HG02642 (cell line): ENCODE measurements around the gene ADGRA3.
"Not testable (repeated sequence)": the region's sequence is repeated elsewhere in the genome, so short reads cannot be mapped to it uniquely, and the experiment has no call there.

Source experiments
- ATAC-seq: cut with Tn5 transposase; IDR thresholded peaks from one replicate; pipeline ENCODE4 v1.9.1; 2021; ENCODE audit warnings: mild to moderate bottlenecking; ENCODE audit not compliant: unreplicated experiment, poor library complexity

Gene ADGRA3

DNA sequence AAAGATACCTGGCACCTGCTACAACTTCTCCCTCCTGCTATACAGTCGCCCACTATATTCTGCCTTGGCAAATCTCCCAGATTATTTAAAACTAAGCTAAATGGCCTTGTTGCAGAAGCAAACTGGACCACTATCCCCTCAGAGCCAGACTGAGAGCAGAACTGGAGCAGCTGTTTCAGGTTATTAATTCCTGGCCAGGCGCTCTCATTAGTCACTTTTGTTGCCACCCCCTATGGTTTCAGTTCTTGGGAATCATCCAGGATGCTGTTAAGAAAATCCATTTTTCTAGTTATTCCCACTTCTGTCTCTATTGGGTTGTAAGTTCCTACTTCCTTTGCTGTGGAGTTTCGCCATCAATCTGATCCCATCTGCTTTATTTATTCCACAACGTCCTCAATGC lies 30.1 kb downstream of the ADGRA3 start:
- ATAC-seq: no peak

DNA sequence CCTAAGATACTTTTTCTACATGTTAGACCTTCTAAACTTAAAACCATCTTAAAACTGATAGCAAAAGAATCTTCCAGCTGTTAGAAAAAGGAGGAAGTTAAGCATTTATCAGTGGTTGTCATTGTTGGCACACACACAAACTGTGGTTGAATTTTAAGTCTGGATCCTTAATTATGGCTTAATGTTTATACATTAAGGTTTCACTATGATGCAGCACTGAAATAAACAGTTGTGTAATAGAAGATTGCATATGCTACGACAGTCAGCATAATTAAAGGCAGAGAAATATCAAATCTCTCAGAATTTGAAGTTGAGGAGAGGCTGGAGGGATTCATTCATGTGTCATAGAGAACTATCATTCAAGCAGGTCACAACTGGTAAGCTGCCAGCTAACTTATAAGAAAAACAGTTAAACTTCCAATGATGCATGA lies 32.3 kb downstream of the ADGRA3 start:
- ATAC-seq: no peak

DNA sequence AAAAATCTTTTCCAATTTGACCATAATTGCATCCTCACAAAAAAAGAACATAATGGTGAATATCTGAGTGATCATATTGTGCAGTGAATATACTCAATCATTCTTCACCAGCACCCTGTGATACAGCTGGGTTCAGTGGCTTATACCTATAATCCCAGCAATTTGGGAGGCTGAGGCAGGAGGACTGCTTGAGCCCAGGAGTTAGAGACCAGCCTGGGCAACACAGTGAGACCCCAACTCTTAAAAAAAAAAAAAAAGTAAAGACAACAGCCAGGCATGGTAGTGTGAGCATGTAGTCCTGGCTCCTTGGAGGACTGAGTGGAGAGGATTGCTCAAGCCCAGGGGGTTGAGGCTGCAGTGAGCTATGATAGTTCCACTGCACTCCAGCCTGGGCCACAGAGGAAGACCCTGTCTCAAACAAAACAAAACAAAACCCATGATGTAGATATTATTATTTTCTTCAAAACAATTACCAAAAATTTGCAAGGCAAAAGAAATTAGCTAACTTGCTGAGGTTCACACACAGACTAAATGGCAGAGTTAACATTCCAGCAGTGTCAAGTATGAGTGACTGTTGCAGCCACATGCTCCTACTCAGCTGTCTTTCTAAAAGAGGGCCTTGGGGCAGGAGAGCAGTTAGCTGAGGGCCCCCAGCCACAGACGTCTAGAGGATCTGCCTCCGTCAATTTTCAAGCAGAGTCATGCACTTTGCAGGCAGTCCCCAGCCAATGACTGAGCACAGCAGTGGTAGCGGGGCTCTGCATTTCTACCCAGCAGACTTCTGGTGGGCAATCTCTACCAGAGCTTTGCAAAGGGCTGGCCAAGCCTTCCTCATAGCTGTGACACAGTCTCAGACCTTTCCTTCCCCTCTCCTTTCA lies 33.4 kb downstream of the ADGRA3 start:
- ATAC-seq: no peak

DNA sequence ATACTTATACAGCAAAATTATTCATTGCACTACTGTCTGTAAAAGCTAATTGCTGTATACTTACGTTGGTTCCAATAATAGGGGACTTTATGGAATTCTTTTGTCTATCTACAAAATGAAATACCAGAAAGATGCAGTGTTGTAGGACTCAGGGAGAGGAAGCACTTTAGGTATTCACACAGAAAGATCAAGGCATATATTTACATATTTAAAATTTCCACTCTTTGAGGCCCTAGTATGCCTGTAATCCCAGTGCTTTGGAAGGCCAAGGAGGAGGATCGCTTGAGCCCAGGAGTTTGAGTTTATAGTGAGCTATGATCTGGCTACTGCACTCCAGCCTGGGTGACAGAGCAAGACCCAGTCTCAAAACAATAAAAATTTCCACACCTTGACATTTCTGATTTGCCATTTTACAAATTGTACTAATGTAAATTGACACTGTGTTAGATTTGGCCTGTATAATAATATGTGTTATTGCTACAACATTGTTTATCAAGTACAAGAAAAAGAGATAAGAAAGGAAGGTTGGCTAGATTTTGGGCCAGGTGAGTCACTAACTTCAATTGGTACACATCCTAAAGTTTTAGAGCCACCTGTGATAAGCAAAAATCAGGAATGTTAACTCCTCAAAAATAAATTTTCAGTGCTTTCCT lies 35.1 kb downstream of the ADGRA3 start:
- ATAC-seq: no peak

DNA sequence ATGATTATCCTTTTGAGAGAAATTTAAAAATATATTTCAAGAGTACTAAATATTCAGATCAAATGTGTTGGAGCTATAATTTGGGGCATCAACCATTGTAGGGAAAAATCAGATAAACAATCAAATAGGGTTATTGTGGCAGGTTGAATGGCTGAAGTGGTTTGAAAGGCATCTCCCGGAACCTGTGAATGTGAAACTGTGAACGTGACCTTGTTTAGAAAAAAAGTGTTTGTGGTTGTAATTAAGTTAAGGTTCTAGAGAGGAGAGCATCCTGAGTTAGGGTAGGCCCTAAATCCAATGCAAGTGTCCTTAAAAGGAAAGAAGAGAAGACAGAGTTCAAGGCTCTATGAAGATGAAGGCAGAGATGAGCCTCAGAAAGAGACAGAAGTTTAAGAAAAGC lies 37.4 kb downstream of the ADGRA3 start:
- ATAC-seq: no peak

DNA sequence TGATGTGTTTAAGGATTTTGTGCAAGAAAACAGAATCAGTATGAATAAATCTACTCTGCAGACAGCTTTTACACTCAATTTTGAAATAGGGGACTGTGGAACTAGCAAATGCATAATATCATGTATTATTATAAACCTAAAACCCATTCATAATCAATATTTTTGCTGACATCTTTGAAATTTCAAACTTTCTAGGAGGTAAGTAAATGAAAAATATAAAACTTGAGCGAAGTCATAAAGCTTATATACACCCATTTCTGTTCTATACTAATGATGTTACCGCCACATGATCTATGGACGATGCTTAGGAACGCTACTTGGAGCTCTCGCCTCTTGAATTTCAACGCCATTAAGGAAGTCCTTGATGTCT lies 38.1 kb downstream of the ADGRA3 start:
- ATAC-seq: no peak

DNA sequence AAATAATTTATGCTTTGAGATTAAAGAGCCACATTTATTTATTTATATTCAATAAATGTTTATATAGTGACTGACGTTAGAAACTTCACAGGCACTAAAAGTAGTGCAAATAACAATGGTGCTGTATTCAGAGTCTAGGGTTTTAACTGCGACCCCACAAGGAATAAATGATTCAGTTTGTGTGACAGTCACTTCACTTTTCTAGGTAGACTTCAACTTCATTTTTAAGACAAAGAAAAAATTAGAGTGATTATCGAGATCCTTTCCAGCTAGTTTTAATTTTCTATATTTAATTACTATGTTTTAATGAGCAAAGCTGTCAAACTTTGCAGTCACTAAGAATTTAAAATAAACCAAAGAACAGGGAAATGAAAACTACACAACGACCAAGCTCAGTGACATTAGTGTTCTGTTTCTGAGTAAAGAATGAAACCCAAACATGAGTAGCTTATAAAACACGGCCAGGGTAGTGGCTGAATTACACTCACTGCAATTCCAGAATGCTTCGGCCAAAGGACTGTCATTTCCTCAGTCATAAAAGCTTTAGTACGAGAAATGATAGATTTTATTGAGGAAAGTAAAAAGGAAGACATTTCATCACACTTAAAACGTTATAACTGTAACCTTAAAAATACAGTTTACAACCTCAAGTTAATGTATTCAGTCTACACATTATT lies 38.6 kb downstream of the ADGRA3 start:
- ATAC-seq: no peak

DNA sequence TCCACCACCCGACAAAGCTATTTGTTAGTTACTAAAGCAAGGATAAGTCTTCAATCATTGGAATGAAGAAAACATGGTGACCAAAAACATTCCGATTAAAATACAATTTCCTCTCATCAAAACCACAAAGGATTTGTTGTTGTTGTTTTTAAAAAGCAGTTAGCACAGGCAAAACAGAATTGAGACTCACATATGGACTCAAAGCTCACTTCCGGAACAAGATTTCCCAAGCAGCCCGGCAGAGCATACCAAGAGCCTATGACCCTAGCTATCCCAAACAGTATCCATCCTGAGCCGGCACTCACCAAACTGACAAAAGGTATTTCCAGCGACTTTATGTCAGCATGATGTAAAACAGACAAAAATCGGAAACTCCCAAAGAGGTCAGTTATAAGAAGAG lies 39.9 kb downstream of the ADGRA3 start:
- no peak for ATAC-seq

DNA sequence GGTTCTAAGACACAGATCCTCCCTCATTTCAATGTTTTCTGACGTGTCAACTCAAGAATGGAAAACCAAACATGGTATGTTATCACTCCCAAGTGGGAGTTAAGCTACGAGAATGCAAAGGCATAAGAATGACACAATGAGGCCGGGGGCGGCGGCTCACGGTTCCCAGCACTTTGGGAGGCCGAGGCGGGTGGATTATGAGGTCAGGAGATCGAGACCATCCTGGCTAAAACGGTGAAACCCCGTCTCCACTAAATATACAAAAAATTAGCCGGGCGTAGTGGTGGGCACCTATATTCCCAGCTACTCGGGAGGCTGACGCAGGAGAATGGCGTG lies 40.6 kb downstream of the ADGRA3 start:
- ATAC-seq: not testable (repeated sequence)

DNA sequence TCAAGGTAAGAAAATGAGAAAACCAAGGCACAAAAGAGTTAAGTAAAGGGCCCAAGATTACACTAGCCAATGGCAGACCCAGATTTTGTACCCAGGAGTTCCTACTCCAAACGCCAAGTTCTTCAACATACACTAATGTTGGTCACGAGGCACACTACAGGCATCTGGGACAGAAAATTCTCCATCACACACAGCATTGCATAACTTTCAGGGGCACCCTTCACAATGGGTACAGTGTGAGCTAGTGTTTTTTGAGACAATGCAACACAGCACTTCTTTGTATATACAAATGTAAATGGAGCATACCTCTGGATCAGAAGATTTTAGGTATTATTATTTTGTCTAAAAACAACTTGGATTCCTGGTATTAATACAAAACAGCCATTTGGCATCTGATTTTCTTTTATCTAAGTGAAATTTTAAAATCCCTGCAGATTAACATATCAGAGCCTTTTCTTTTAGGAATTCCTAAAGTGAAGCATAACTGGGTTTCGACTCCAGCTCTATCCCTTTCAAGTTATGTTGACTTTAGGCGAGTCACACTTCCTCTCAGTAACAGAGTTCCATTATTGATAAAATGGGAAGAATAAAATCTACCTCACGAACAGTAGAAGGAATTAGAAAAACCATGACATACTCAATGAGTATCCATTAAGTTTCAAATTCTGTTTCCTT lies 41.1 kb downstream of the ADGRA3 start:
- ATAC-seq: no peak

DNA sequence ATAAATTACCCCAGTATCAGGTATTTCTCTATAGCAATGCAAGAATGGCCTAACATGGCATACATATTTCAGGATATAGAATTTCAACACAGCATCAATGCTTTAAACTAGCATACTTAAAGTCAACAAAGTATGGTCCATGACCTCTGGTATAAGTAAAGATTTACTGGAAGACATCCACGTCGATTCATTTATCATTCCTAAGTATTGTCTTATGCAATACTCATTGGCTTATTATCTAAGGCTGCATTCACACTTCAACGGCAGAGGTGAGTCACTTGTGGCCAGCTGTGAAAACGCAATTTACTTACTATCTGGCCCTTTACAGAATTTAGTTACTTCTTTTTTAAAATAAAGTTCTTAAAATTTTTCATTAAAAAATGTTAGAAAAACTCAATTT lies 42.6 kb downstream of the ADGRA3 start:
- ATAC-seq: no peak

DNA sequence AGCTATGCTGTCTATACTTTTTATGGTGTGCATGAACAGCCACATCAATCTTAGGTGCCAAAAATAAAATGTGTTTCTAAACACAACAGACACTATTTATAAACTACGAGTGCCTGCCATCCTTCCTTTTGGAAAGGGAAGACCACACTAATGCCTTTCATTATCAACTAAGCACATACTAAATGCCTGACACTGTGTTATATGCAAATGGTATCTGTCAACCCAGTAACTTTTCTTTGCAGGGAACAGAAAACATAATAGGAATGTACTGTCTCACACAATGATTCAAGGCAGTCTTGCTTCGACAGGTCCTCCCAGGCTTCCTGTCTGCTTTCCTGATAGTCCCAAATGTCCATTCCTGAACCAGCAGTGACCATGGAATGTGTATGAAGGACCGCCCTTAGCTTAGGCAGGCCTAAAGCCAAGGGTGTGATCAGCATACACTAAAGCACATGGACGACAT lies 43.8 kb downstream of the ADGRA3 start:
- no peak for ATAC-seq

DNA sequence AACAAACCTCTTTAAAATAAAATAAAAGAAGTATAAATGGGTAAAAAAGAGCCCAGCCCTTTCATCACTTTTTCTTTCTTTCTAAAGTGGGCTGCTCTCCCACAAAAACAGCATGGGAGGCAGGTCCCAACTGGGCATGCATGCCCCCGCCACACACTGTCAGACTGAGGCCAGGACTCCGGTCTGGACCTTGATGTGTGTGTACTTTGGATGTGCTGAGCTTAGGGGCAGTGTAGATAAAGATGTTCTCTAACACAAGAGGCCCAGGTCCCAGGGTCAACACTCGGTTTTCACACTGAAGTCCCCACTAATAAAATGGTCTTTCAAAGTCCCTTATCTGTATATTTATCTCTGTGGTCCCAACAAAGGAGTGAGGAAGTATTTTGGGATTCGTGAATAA lies 44.4 kb downstream of the ADGRA3 start:
- no peak for ATAC-seq

DNA sequence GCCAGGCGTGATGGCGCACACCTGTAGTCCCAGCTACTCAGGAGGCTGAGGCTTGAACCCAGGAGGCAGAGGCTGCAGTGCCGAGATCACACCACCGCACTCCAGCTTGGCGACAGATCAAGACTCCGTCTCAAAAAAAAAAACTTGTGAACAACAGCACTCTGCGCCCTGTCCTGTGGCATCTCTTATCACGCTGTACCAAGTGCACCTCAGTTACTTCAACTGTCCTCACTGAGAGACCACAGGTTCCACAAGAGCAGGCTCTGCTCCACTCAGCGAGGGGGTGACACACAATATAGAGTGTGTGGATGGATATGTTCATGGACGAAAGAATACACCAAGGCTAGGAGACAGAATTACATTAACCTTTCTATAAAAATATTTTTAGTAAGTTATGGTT lies 49.3 kb downstream of the ADGRA3 start:
- no peak for ATAC-seq

DNA sequence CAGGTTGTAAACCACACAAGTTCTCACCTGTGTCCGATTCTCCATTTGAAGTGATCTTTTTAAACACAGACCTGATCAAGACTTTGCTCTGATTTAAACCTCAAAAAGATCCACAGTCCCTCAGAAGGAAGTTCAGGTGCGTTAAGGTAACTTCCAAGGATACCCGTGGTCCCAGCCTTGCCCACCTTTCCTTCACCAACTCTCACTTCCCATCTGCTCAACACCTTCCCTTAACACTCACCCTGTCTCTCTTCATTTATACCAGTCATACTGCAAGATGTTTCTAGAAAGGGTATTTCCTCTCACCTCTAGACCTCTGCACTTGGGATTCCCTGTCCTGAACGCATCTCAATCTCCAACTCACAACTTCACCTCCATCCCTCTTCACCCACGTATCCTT lies 49.9 kb downstream of the ADGRA3 start:
- ATAC-seq: no peak

DNA sequence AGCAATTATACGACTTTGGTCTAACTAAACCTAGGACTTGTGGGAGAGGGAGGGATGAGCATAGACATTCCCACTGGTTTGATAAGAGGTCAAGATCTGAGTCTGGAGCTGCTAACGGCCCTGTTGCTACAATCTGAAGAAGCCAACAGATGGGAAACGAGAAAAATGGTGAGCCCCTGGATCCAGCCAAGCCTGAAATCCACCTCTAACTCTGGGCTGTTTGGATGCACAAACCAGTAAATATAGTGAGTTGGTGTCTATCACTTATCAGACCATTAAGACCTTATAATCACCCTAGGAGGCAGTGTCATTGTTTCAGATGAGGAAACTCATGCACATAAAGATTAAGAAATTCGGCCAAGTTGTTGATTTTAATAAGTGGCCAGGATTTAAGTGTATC lies 50.5 kb downstream of the ADGRA3 start:
- no peak for ATAC-seq

DNA sequence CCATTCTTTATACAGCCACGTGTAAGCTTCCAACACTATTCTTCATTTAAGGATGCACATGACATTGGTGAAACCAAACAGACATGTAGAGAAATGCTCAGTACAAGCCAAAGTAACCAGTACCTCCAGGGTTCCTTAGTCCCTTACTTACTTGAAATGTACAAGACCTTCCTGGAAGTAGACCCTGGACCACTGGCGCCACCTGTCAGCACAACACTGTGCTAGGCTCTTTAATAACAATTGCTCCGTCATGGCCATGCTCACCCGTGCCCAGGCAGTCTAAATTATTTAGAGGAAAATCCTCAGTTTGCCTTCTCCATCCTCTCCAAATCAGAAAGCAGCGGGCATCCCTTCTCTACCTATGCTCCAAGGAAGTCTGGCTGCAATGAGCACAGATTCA lies 52.7 kb downstream of the ADGRA3 start:
- ATAC-seq: no peak

DNA sequence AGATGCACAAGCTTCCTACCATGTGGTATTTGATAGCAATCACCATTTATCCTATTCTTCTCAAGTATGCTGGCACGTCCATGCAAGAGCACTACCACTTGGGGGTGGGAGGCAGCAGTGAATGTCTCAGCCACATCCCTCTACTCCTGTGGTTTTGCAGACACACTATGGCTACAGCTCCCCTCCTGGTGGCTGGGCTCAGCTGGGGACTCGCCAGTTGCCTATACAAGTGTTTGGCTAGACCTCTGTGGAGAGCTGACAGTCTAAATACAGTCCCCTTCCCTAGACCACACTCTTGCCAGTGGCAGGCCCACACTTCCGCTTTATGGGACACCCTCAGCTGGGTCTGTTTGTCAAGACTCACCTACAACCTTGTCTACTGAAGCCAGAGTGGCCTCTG lies 53.2 kb downstream of the ADGRA3 start:
- no peak for ATAC-seq

DNA sequence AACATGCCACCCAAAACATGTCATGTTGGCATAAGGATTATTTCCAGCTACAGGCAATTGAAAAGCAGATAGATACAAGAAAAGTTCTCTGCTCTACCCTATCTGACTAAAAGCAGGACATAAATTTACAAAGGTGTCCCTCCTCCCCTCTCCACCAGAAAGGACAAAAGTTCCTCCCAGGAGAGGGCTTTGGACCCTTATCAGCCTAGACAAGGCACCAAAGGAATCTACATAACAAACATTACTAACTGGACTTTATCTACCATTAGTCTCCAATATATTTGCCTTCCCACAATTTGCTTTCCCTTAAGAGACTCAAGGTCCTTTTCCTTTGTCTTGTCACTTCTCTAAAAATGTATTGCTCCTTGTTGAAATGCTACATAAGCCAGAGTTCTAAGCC lies 55.6 kb downstream of the ADGRA3 start:
- ATAC-seq: no peak

DNA sequence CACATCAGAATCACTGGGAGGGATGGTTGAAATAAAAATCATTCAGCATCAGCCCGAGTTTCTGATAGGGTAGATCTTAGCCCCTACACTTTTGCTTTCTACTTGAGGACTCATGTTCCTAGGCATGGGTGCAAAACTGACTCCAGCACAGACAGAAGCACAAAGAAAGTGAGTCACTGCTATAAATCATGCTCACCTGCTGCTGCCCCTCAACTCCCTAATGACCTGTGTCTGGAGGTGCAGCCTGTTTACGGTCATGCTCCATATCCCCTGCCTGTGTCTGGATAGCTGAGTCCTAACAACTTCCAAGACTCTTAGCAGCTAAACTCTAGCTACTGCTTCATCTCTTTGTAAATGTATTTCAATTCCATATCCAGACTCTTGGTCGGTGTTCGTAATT lies 57.8 kb downstream of the ADGRA3 start:
- no peak for ATAC-seq

DNA sequence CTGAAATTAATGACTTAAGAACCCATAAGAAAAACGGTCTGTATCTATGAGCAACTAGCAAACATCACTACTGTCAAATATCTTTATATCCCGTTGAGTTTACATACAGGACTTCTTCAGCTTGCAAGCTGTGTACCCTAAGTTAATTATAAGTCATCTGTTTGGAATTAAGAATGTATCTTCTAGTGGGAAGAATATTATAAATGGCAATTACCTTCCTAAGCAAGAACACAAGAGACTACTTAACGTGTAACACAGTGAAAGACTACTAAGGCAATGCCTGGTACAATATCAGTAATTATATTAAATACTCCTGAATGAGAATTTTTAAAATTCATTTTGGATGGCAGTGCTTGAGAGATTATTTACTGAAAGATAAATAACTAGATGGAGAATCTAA lies 58.5 kb downstream of the ADGRA3 start:
- ATAC-seq: no peak
